K562 (cell line): ENCODE data around the gene DTWD2. TPM values are rescaled to one million over a fixed set of nuclear protein-coding genes. Genes with fewer than 3 reads are reported as not detected.

Source experiments
- ATAC-seq: fragments of 200-7000 bp; cut with Tn5 transposase; 3 replicates; pipeline ENCODE4 v1.9.1; 2020; ENCODE audit warnings: moderate library complexity
- BruUV-seq: library from RNA; stranded (reverse); fragments of 400-500 nt; replicated peaks from 2 replicates; lab custom pipeline; 2021; lab: Mats Ljungman, UMichigan
- CTCF ChIA-PET: fragments of 300-600 bp; formaldehyde crosslinking; extraction: SDS; loops from one replicate; lab custom pipeline; 2021; ENCODE audit warnings: low intra/inter-chr PET ratio; lab: Yijun Ruan, JAX
- POLR2A ChIA-PET: fragments of 300-600, 350-650 bp; sonication (Branson Sonifier 250); formaldehyde crosslinking; extraction: SDS; loops from one replicate; lab custom pipeline; 2021; ENCODE audit warnings: antibody characterized with exemption, inconsistent platforms; lab: Yijun Ruan, JAX
- DNase-seq, 4 experiments: peaks; one replicate each; pipeline versions ENCODE4 v3.0.0 to v3.0.0-alpha.2; 2011 to 2018; ENCODE audit warnings: low spot score in 3 of 4, mixed read lengths in 3 of 4; ENCODE audit errors: extremely low read depth in 1 of 4
- FAIRE-seq: peaks from 2 replicates; lab custom pipeline; 2011; peaks lifted over from hg19 to GRCh38; lab: Jason Lieb, UNC
- H2AFZ ChIP-seq: 2 replicates; pipeline ENCODE4 v1.6.0; 2011; ENCODE audit warnings: low read depth, low read length, control low read depth, inconsistent platforms
- H3K27ac ChIP-seq: fragments of 200-600 bp; 3 replicates; pipeline ENCODE4 v1.8.0; 2011; ENCODE audit warnings: low read depth, mild to moderate bottlenecking, control low read depth, inconsistent platforms, low read length, moderate library complexity, mixed read lengths; ENCODE audit errors: extremely low read depth
- H3K27me3 ChIP-seq, 2 experiments: fragments of 300-600 bp in 1 of 2; 2 replicates in 1 of 2; 3 replicates in 1 of 2; pipeline versions ENCODE4 v1.6.0 to v1.8.0; 2011; ENCODE audit warnings: inconsistent platforms in 2 of 2, low read length in 2 of 2, mild to moderate bottlenecking in 1 of 2, mixed read lengths in 1 of 2, moderate library complexity in 1 of 2; ENCODE audit not compliant: control insufficient read depth in 2 of 2, insufficient read depth in 2 of 2
- H3K36me3 ChIP-seq: fragments of 300-600 bp; 3 replicates; pipeline ENCODE4 v1.8.0; 2011; ENCODE audit warnings: mild to moderate bottlenecking, low read length, inconsistent platforms; ENCODE audit not compliant: control insufficient read depth, insufficient read depth
- H3K4me1 ChIP-seq, 2 experiments: fragments of 200-600 bp in 1 of 2; replicated peaks in 1 of 2; 2 replicates in 1 of 2; 3 replicates in 1 of 2; pipeline versions ENCODE4 v1.5.1 to v1.8.0; 2011; ENCODE audit warnings: inconsistent platforms in 2 of 2, low read length in 2 of 2, mild to moderate bottlenecking in 1 of 2, mixed read lengths in 1 of 2, moderate library complexity in 1 of 2; ENCODE audit not compliant: control insufficient read depth in 2 of 2, insufficient read depth in 2 of 2
- H3K4me2 ChIP-seq: 2 replicates; pipeline ENCODE4 v1.6.1; 2011; ENCODE audit warnings: low read length, control low read depth, inconsistent platforms, mixed read lengths; ENCODE audit not compliant: insufficient read depth
- H3K4me3 ChIP-seq: fragments of 200-600 bp; sonication (generic), shearing (Covaris generic); 2 replicates; pipeline ENCODE4 v1.5.1; 2016; ENCODE audit warnings: control low read depth, inconsistent platforms
- H3K79me2 ChIP-seq: fragments of 200-600 bp; 3 replicates; pipeline ENCODE4 v1.8.0; 2011; ENCODE audit warnings: low read length, inconsistent platforms; ENCODE audit not compliant: control insufficient read depth, insufficient read depth
- H3K9ac ChIP-seq, 2 experiments: 2 replicates each; pipeline versions ENCODE4 v1.6.0 to v1.6.1; 2011; ENCODE audit warnings: low read depth in 2 of 2, low read length in 2 of 2, control low read depth in 1 of 2, inconsistent platforms in 1 of 2, mild to moderate bottlenecking in 1 of 2, mixed read lengths in 1 of 2; ENCODE audit not compliant: insufficient read depth in 1 of 2
- H3K9me1 ChIP-seq: one replicate; pipeline ENCODE4 v1.6.0; 2011; ENCODE audit warnings: inconsistent platforms, mild to moderate bottlenecking, low read length, moderate library complexity; ENCODE audit not compliant: control insufficient read depth, insufficient read depth
- H3K9me3 ChIP-seq: replicated peaks from 2 replicates; pipeline ENCODE4 v1.5.1; 2011; ENCODE audit warnings: low read depth, low read length, inconsistent platforms; ENCODE audit not compliant: control insufficient read depth, insufficient read depth
- H4K20me1 ChIP-seq: replicated peaks from 2 replicates; pipeline ENCODE4 v1.6.1; 2011; ENCODE audit warnings: low read length, inconsistent platforms, mixed read lengths; ENCODE audit not compliant: control insufficient read depth, insufficient read depth
- BCOR ChIP-seq: fragments of 450-650 bp; IDR thresholded peaks from 2 replicates; pipeline ENCODE4 v1.6.1; 2016
- EZH2 ChIP-seq: IDR thresholded peaks from 2 replicates; pipeline ENCODE4 v1.6.1; 2012; ENCODE audit warnings: low read depth, mild to moderate bottlenecking, inconsistent platforms, low read length, borderline replicate concordance
- FOXA1 ChIP-seq: fragments of 450-650 bp; IDR thresholded peaks from 2 replicates; pipeline ENCODE4 v1.6.1; 2016; ENCODE audit warnings: mild to moderate bottlenecking, borderline replicate concordance
- FOXJ2 ChIP-seq: fragments of 200-800 bp; sonication (Bioruptor generic); IDR thresholded peaks from 2 replicates; pipeline ENCODE4 v1.6.1; 2016; ENCODE audit warnings: missing genetic modification characterization, missing compliant biosample characterization
- HDAC2 ChIP-seq: fragments of 450-650 bp; IDR thresholded peaks from 2 replicates; pipeline ENCODE4 v1.6.1; 2016; ENCODE audit warnings: mild to moderate bottlenecking
- HDAC6 ChIP-seq: IDR thresholded peaks from 2 replicates; pipeline ENCODE4 v1.6.1; 2012; ENCODE audit warnings: low read depth, mild to moderate bottlenecking, control low read depth, inconsistent platforms, low read length, moderate library complexity
- MIER1 ChIP-seq: fragments of 450-650 bp; IDR thresholded peaks from 2 replicates; pipeline ENCODE4 v1.6.1; 2016; ENCODE audit warnings: antibody characterized with exemption, mild to moderate bottlenecking, low read depth
- NR2C2 ChIP-seq, 2 experiments: fragments of 200-800 bp in 1 of 2; sonication (Bioruptor generic) in 1 of 2; sonication (generic) in 1 of 2; formaldehyde crosslinking in 1 of 2; IDR thresholded peaks; 2 replicates each; pipeline versions ENCODE4 v1.6.1 to v1.8.0; 2016 to 2022; ENCODE audit warnings: mild to moderate bottlenecking in 1 of 2, missing compliant biosample characterization in 1 of 2, missing genetic modification characterization in 1 of 2, missing genetic modification reagents in 1 of 2
- RERE ChIP-seq: sonication (generic); formaldehyde crosslinking; IDR thresholded peaks from 2 replicates; pipeline ENCODE4 v1.8.0; 2023; ENCODE audit warnings: missing genetic modification reagents, mild to moderate bottlenecking, borderline replicate concordance
- RFX5 ChIP-seq: IDR thresholded peaks from 2 replicates; pipeline ENCODE4 v1.6.1; 2011; ENCODE audit warnings: low read depth, mild to moderate bottlenecking, improper control_type of control experiment, low read length
- SMARCB1 ChIP-seq: IDR thresholded peaks from 2 replicates; pipeline ENCODE4 v1.6.1; 2011; ENCODE audit warnings: improper control_type of control experiment, low read depth; ENCODE audit not compliant: insufficient read length
- TCF3 ChIP-seq: sonication (generic); formaldehyde crosslinking; IDR thresholded peaks from 2 replicates; pipeline ENCODE4 v1.4.0; 2020; ENCODE audit warnings: mild to moderate bottlenecking, missing genetic modification reagents
- ZBTB34 ChIP-seq: fragments of 250-450 bp; sonication (Bioruptor Pico); IDR thresholded peaks from 2 replicates; pipeline ENCODE4 v1.8.0; 2021; ENCODE audit warnings: mild to moderate bottlenecking, moderate library complexity
- WGBS: fragments of 100-300 bp; shearing (Covaris generic); methylation state at CpG from one replicate; pipeline ENCODE4 v1.1.6; 2016; ENCODE audit warnings: low coverage, mixed read lengths; ENCODE audit not compliant: insufficient coverage; ENCODE audit errors: missing lambda C conversion rate; 5-methylcytosine and 5-hydroxymethylcytosine counted together
- in situ Hi-C: fragments of 300-500 bp; cut with MboI; formaldehyde crosslinking; loops from 4 replicates; pipeline ENCODE4 v1.15.0; 2018; ENCODE audit warnings: inconsistent platforms, mixed read lengths
- intact Hi-C: fragments of 100-400 bp; cut with micrococcal nuclease; formaldehyde crosslinking; loops from 2 replicates; pipeline ENCODE4 v1.14.2; 2022
- polyA plus RNA-seq, 8 experiments: library from polyadenylated mRNA; depleted of rRNA in 4 of 8; stranded (reverse) in 5 of 8; unstranded in 3 of 8; fragments of >200 nt; fragmentation: Nextera tagmentation in 2 of 8; fragmentation: Illumina TruSeq in 1 of 8; extraction: Ambion mirVana in 2 of 8; extraction: Trizol in 1 of 8; gene quantifications; 2 replicates each; pipeline versions ENCODE4 v1.2.1 to v1.2.3, GENCODE V29; 2011 to 2014; ENCODE audit warnings: inconsistent platforms in 1 of 8, missing spikeins in 1 of 8
- total RNA-seq, 7 experiments: library from RNA; depleted of rRNA in 6 of 7; stranded (reverse); fragments of >200 nt in 6 of 7; fragmentation: Illumina TruSeq in 2 of 7; extraction: Trizol in 2 of 7; gene quantifications; 2 replicates each; pipeline versions ENCODE4 v1.2.1 to v1.2.3, GENCODE V29; 2011 to 2021; ENCODE audit warnings: low replicate concordance in 1 of 7
- TF ChIP-seq, protein P1 (sequence below): IDR thresholded peaks from 2 replicates; pipeline ENCODE4 v1.6.1; 2014; ENCODE audit warnings: antibody characterized with exemption

The DTWD2 gene
- total and polyA plus RNA-seq, 9 of the 15 experiments (the other 6 are each of a cell fraction or from before 2014, with no cell fraction given): 0.99 to 10.8 (median 4.1) TPM

GRCh38 chr5:119031011-119031886 lies 42.9 kb upstream of the DTWD2 start:
- in situ Hi-C loops (no loop called here), intact Hi-C loops (no loop called here)
- Histone ChIP-seq H3K9me3 (no peaks in the 10 kb centered on the region), H3K27me3 (no peaks in the 10 kb centered on the region), H3K36me3 (no peaks in the 10 kb centered on the region), H4K20me1 (no peaks in the 10 kb centered on the region), H3K79me2 (no peaks in the 10 kb centered on the region), H3K9ac (no peak overlapping the region), H3K4me2 (no peak overlapping the region), H3K4me1 (no peaks in the 10 kb centered on the region; a peak in 1 of 5 replicates), H3K27ac (no peak overlapping the region), H3K4me3 (no peak overlapping the region), H2AFZ (no peak overlapping the region), H3K9me1 (no peaks in the 10 kb centered on the region)
- ChIA-PET CTCF (no interaction called here), POLR2A (no interaction called here)
- FAIRE-seq (no peak), ATAC-seq (no peak), DNase-seq (no peak)
- no TSS peak for BruUV-seq
- 65% methylated on average over 5 of the region's 5 CpGs for WGBS
- TF ChIP-seq EZH2 (no peak), FOXJ2 (no peak), RERE (no peak), TCF3 (no peak), HDAC2 (no peak), HDAC6 (no peak), MIER1 (no peak), NR2C2 (CRISPR knock-in tag; IDR thresholded peaks at IDR 0.05) (no peak), NR2C2 (tag; IDR thresholded peaks at IDR 0.05) (no peak), BCOR (no peak), ZBTB34 (CRISPR knock-in tag) (no peak), RFX5 (no peak), SMARCB1 (no peak), FOXA1 (no peak)
- TF ChIP-seq, protein P1, sequence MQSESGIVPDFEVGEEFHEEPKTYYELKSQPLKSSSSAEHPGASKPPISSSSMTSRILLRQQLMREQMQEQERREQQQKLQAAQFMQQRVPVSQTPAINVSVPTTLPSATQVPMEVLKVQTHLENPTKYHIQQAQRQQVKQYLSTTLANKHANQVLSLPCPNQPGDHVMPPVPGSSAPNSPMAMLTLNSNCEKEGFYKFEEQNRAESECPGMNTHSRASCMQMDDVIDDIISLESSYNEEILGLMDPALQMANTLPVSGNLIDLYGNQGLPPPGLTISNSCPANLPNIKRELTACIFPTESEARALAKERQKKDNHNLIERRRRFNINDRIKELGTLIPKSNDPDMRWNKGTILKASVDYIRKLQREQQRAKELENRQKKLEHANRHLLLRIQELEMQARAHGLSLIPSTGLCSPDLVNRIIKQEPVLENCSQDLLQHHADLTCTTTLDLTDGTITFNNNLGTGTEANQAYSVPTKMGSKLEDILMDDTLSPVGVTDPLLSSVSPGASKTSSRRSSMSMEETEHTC: no peak
